K562 (cell line): ENCODE measurements around the gene SNAI1. TPM values are rescaled to one million over a fixed set of nuclear protein-coding genes. Genes with fewer than 3 reads are reported as not detected.

ENCODE experiments used
- FOXA3 ChIP-seq, 2 experiments: fragments of 450-650 bp in 1 of 2; sonication (generic) in 1 of 2; formaldehyde crosslinking; IDR thresholded peaks in 1 of 2; conservative IDR thresholded peaks in 1 of 2; 2 replicates each; pipeline versions ENCODE4 v1.4.0 to v1.8.0; 2020 to 2022; ENCODE audit warnings: mild to moderate bottlenecking in 2 of 2, missing genetic modification reagents in 1 of 2
- FOXP1 ChIP-seq: sonication (generic); formaldehyde crosslinking; IDR thresholded peaks from 2 replicates; pipeline ENCODE4 v1.8.0; 2022; ENCODE audit warnings: mild to moderate bottlenecking, missing genetic modification reagents
- POLR2A ChIP-seq: fragments of 450-650 bp; conservative IDR thresholded peaks from 2 replicates; pipeline ENCODE4 v1.6.1; 2016
- SMARCA5 ChIP-seq: fragments of 450-650 bp; IDR thresholded peaks from 2 replicates; pipeline ENCODE4 v1.6.1; 2016
- polyA plus RNA-seq, 8 experiments: library from polyadenylated mRNA; depleted of rRNA in 4 of 8; stranded (reverse) in 5 of 8; unstranded in 3 of 8; fragments of >200 nt; fragmentation: Nextera tagmentation in 2 of 8; fragmentation: Illumina TruSeq in 1 of 8; extraction: Ambion mirVana in 2 of 8; extraction: Trizol in 1 of 8; gene quantifications; 2 replicates each; pipeline versions ENCODE4 v1.2.1 to v1.2.3, GENCODE V29; 2011 to 2014; ENCODE audit warnings: inconsistent platforms in 1 of 8, missing spikeins in 1 of 8
- total RNA-seq, 7 experiments: library from RNA; depleted of rRNA in 6 of 7; stranded (reverse); fragments of >200 nt in 6 of 7; fragmentation: Illumina TruSeq in 2 of 7; extraction: Trizol in 2 of 7; gene quantifications; 2 replicates each; pipeline versions ENCODE4 v1.2.1 to v1.2.3, GENCODE V29; 2011 to 2021; ENCODE audit warnings: low replicate concordance in 1 of 7
- TF ChIP-seq, protein P1 (sequence below), 2 experiments: IDR thresholded peaks; 2 replicates each; pipeline ENCODE4 v1.6.1; 2012; ENCODE audit warnings: improper control_type of control experiment in 2 of 2, low read depth in 2 of 2, low read length in 2 of 2, borderline replicate concordance in 1 of 2
- TF ChIP-seq, protein P2 (sequence below): fragments of 250-450 bp; sonication (Bioruptor Pico); IDR thresholded peaks from 2 replicates; pipeline ENCODE4 v1.8.0; 2022; ENCODE audit warnings: inconsistent platforms
- TF ChIP-seq, protein P3 (sequence below): fragments of 150-350 bp; IDR thresholded peaks from 2 replicates; pipeline ENCODE4 v1.6.1; 2014; ENCODE audit warnings: low read depth, mild to moderate bottlenecking, low read length, borderline replicate concordance
- TF ChIP-seq, protein P4 (sequence below), 2 experiments: fragments of 450-650 bp; formaldehyde crosslinking in 1 of 2; IDR thresholded peaks; 2 replicates each; pipeline versions ENCODE4 v1.4.0 to v1.6.1; 2014 to 2020; ENCODE audit warnings: mild to moderate bottlenecking in 2 of 2, borderline replicate concordance in 1 of 2, low read depth in 1 of 2

The SNAI1 gene
- total and polyA plus RNA-seq, 9 of the 15 experiments (the other 6 are each of a cell fraction or from before 2014, with no cell fraction given) = 0.32 to 11.6 (median 2.0) TPM

DNA sequence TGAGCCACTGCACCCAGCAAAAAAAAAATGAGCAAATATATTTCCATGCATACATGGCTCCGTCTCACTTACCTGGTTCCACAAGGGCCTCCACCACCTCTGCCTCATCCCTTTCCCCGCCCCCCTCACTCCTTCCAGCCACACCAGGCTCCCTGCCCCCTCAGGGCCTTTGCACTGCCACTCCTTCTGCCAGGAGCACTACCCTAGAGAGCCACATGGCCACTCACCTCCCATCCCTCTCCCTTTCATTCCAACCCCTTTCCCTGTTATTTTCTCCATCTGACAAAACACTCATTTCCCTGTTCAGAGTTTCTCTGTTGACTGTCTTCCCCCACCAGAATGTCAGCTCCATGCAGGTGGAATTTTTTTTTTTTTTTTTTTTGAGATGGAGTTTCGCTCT is 12.8 kb downstream of the SNAI1 start (continued):
- TF ChIP-seq, protein P1, sequence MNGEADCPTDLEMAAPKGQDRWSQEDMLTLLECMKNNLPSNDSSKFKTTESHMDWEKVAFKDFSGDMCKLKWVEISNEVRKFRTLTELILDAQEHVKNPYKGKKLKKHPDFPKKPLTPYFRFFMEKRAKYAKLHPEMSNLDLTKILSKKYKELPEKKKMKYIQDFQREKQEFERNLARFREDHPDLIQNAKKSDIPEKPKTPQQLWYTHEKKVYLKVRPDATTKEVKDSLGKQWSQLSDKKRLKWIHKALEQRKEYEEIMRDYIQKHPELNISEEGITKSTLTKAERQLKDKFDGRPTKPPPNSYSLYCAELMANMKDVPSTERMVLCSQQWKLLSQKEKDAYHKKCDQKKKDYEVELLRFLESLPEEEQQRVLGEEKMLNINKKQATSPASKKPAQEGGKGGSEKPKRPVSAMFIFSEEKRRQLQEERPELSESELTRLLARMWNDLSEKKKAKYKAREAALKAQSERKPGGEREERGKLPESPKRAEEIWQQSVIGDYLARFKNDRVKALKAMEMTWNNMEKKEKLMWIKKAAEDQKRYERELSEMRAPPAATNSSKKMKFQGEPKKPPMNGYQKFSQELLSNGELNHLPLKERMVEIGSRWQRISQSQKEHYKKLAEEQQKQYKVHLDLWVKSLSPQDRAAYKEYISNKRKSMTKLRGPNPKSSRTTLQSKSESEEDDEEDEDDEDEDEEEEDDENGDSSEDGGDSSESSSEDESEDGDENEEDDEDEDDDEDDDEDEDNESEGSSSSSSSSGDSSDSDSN (IDR thresholded peaks at IDR 0.05; ENCODE audit: borderline replicate concordance in 1 of 2, low read depth in 2 of 2, low read length in 2 of 2) = no peak
- TF ChIP-seq, protein P2, sequence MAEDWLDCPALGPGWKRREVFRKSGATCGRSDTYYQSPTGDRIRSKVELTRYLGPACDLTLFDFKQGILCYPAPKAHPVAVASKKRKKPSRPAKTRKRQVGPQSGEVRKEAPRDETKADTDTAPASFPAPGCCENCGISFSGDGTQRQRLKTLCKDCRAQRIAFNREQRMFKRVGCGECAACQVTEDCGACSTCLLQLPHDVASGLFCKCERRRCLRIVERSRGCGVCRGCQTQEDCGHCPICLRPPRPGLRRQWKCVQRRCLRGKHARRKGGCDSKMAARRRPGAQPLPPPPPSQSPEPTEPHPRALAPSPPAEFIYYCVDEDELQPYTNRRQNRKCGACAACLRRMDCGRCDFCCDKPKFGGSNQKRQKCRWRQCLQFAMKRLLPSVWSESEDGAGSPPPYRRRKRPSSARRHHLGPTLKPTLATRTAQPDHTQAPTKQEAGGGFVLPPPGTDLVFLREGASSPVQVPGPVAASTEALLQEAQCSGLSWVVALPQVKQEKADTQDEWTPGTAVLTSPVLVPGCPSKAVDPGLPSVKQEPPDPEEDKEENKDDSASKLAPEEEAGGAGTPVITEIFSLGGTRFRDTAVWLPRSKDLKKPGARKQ (CRISPR knock-in tag) = no peak
- TF ChIP-seq, protein P3, sequence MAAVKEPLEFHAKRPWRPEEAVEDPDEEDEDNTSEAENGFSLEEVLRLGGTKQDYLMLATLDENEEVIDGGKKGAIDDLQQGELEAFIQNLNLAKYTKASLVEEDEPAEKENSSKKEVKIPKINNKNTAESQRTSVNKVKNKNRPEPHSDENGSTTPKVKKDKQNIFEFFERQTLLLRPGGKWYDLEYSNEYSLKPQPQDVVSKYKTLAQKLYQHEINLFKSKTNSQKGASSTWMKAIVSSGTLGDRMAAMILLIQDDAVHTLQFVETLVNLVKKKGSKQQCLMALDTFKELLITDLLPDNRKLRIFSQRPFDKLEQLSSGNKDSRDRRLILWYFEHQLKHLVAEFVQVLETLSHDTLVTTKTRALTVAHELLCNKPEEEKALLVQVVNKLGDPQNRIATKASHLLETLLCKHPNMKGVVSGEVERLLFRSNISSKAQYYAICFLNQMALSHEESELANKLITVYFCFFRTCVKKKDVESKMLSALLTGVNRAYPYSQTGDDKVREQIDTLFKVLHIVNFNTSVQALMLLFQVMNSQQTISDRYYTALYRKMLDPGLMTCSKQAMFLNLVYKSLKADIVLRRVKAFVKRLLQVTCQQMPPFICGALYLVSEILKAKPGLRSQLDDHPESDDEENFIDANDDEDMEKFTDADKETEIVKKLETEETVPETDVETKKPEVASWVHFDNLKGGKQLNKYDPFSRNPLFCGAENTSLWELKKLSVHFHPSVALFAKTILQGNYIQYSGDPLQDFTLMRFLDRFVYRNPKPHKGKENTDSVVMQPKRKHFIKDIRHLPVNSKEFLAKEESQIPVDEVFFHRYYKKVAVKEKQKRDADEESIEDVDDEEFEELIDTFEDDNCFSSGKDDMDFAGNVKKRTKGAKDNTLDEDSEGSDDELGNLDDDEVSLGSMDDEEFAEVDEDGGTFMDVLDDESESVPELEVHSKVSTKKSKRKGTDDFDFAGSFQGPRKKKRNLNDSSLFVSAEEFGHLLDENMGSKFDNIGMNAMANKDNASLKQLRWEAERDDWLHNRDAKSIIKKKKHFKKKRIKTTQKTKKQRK = no peak
- no peak for TF ChIP-seq POLR2A
- TF ChIP-seq FOXP1 = no peak
- TF ChIP-seq SMARCA5 = no peak
- no peak for TF ChIP-seq FOXA3 (CRISPR knock-in tag; conservative IDR thresholded peaks at IDR 0.05 in 1 of 2, IDR thresholded peaks at IDR 0.05 in 1 of 2)
- TF ChIP-seq, protein P4, sequence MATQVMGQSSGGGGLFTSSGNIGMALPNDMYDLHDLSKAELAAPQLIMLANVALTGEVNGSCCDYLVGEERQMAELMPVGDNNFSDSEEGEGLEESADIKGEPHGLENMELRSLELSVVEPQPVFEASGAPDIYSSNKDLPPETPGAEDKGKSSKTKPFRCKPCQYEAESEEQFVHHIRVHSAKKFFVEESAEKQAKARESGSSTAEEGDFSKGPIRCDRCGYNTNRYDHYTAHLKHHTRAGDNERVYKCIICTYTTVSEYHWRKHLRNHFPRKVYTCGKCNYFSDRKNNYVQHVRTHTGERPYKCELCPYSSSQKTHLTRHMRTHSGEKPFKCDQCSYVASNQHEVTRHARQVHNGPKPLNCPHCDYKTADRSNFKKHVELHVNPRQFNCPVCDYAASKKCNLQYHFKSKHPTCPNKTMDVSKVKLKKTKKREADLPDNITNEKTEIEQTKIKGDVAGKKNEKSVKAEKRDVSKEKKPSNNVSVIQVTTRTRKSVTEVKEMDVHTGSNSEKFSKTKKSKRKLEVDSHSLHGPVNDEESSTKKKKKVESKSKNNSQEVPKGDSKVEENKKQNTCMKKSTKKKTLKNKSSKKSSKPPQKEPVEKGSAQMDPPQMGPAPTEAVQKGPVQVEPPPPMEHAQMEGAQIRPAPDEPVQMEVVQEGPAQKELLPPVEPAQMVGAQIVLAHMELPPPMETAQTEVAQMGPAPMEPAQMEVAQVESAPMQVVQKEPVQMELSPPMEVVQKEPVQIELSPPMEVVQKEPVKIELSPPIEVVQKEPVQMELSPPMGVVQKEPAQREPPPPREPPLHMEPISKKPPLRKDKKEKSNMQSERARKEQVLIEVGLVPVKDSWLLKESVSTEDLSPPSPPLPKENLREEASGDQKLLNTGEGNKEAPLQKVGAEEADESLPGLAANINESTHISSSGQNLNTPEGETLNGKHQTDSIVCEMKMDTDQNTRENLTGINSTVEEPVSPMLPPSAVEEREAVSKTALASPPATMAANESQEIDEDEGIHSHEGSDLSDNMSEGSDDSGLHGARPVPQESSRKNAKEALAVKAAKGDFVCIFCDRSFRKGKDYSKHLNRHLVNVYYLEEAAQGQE (IDR thresholded peaks at IDR 0.05; ENCODE audit: borderline replicate concordance) = no peak
- TF ChIP-seq, protein P4 (CRISPR knock-in tag; IDR thresholded peaks at IDR 0.05; ENCODE audit: low read depth) = no peak
